Muscle of leg (tissue), 16 donors: Measurements from ENCODE around the gene FBL. TPM values are rescaled to one million over a fixed set of nuclear protein-coding genes. Genes with fewer than 3 reads are reported as not detected.
"Not testable (repeated sequence)": the region's sequence is repeated elsewhere in the genome, so short reads cannot be mapped to it uniquely, and the experiment has no call there.

ENCODE experiments used
- DNase-seq: peaks from one replicate; pipeline ENCODE4 v3.0.0; 2013
- H3K27ac ChIP-seq: one replicate; pipeline ENCODE4 v1.5.1; 2013; ENCODE audit warnings: mild to moderate bottlenecking, low read length, control low read depth
- H3K27me3 ChIP-seq: one replicate; pipeline ENCODE4 v1.6.1; 2013; ENCODE audit warnings: low read length; ENCODE audit not compliant: control insufficient read depth, insufficient read depth
- H3K36me3 ChIP-seq: one replicate; pipeline ENCODE4 v1.6.1; 2013; ENCODE audit warnings: low read length; ENCODE audit not compliant: control insufficient read depth, insufficient read depth
- H3K4me1 ChIP-seq: one replicate; pipeline ENCODE4 v1.6.1; 2013; ENCODE audit warnings: low read length; ENCODE audit not compliant: control insufficient read depth, insufficient read depth
- H3K4me3 ChIP-seq: one replicate; pipeline ENCODE4 v1.5.1; 2013; ENCODE audit warnings: low read length, control low read depth
- H3K9me3 ChIP-seq: replicated peaks from 2 replicates; pipeline ENCODE4 v1.6.1; 2013; ENCODE audit warnings: low read depth, low read length; ENCODE audit not compliant: control insufficient read depth
- WGBS: methylation state at CpG from one replicate; pipeline ENCODE4 v1.1.5; 2013; ENCODE audit warnings: missing lambda C conversion rate; ENCODE audit not compliant: insufficient coverage; 5-methylcytosine and 5-hydroxymethylcytosine counted together
- long read RNA-seq, 11 donors: transcript quantifications; one replicate each; lab custom pipeline, GENCODE V29; 2026
- polyA plus RNA-seq, 8 donors: library from polyadenylated mRNA; unstranded; fragments of 120-200 nt; gene quantifications; one replicate each; pipeline versions ENCODE4 v1.2.1 to v1.2.3, GENCODE V29; 2013; ENCODE audit warnings: inconsistent platforms in 1 of 8, low replicate concordance in 1 of 8; ENCODE audit not compliant: insufficient read length in 8 of 8, insufficient read depth in 1 of 8
- total RNA-seq: library from RNA; stranded (reverse); fragments of 120-200 nt; gene quantifications from one replicate; pipeline ENCODE4 v1.2.4, GENCODE V29; 2013

FBL gene
- total RNA-seq (159 TPM), polyA plus RNA-seq (100 to 1,000 TPM; 264 to 375 (median 297) TPM)
- long read RNA-seq, donor 1, transcript FBL-201 (9 exons, 1,160 nt) = major isoform, 24 of 29 reads
- long read RNA-seq, donor 1, partial matches to known transcripts = 0 of 29 reads
- long read RNA-seq, donor 1, other reads (novel, unspliced or antisense) = 5 of 29 reads
- long read RNA-seq, donor 2, transcript FBL-201 (9 exons, 1,160 nt) = major isoform, 7 of 7 reads
- long read RNA-seq, donor 2, partial matches to known transcripts = 0 of 7 reads
- long read RNA-seq, donor 2, other reads (novel, unspliced or antisense) = 0 of 7 reads
- long read RNA-seq, donor 3, transcript FBL-201 (9 exons, 1,160 nt) = major isoform, 56 of 73 reads
- long read RNA-seq, donor 3, partial matches to known transcripts = 11 of 73 reads
- long read RNA-seq, donor 3, other reads (novel, unspliced or antisense) = 6 of 73 reads
- long read RNA-seq, donor 4, transcript FBL-201 (9 exons, 1,160 nt) = major isoform, 25 of 34 reads
- long read RNA-seq, donor 4, partial matches to known transcripts = 0 of 34 reads
- long read RNA-seq, donor 4, other reads (novel, unspliced or antisense) = 8 of 34 reads
- long read RNA-seq, donor 5, transcript FBL-201 (9 exons, 1,160 nt) = major isoform, 111 of 181 reads
- long read RNA-seq, donor 5, partial matches to known transcripts = 47 of 181 reads
- long read RNA-seq, donor 5, other reads (novel, unspliced or antisense) = 20 of 181 reads
- long read RNA-seq, donor 6, transcript FBL-201 (9 exons, 1,160 nt) = major isoform, 65 of 111 reads
- long read RNA-seq, donor 6, partial matches to known transcripts = 28 of 111 reads
- long read RNA-seq, donor 6, other reads (novel, unspliced or antisense) = 13 of 111 reads
- long read RNA-seq, donor 7, transcript FBL-201 (9 exons, 1,160 nt) = major isoform, 58 of 107 reads
- long read RNA-seq, donor 7, partial matches to known transcripts = 39 of 107 reads
- long read RNA-seq, donor 7, other reads (novel, unspliced or antisense) = 9 of 107 reads
- long read RNA-seq, donor 8, transcript FBL-201 (9 exons, 1,160 nt) = major isoform, 27 of 43 reads
- long read RNA-seq, donor 8, partial matches to known transcripts = 16 of 43 reads
- long read RNA-seq, donor 8, other reads (novel, unspliced or antisense) = 0 of 43 reads
- long read RNA-seq, donor 9, transcript FBL-201 (9 exons, 1,160 nt) = major isoform, 26 of 57 reads
- long read RNA-seq, donor 9, partial matches to known transcripts = 31 of 57 reads
- long read RNA-seq, donor 9, other reads (novel, unspliced or antisense) = 0 of 57 reads
- long read RNA-seq, donor 10, transcript FBL-201 (9 exons, 1,160 nt) = major isoform, 53 of 117 reads
- long read RNA-seq, donor 10, partial matches to known transcripts = 50 of 117 reads
- long read RNA-seq, donor 10, other reads (novel, unspliced or antisense) = 11 of 117 reads
- long read RNA-seq, donor 11, transcript FBL-201 (9 exons, 1,160 nt) = major isoform, 39 of 48 reads
- long read RNA-seq, donor 11, partial matches to known transcripts = 6 of 48 reads
- long read RNA-seq, donor 11, other reads (novel, unspliced or antisense) = 0 of 48 reads

GRCh38 chr19:39845933-39846677 is at the start of gene FBL:
Gene FBL, minus strand, starts transcription at chr19:39846379. Its CDS starts 79 bp downstream, at chr19:39846300.
- under 1% methylated on average over 57 of the region's 57 CpGs for WGBS

GRCh38 chr19:39895096-39895495 is 48.9 kb upstream of the FBL start:
- H3K9me3 ChIP-seq, H3K4me1 ChIP-seq, DNase-seq, H3K27ac ChIP-seq, H3K27me3 ChIP-seq, H3K36me3 ChIP-seq, H3K4me3 ChIP-seq: not testable (repeated sequence)
- WGBS = no CpG with 5 or more reads among the region's 11 CpGs

More at GRCh38 chr19:39845933-39846677, at the start of gene FBL:
- peak; percentile 97 for DNase-seq
- Histone ChIP-seq H3K36me3 (no peaks in the 10 kb centered on the region), H3K27ac (peak within 1 kb of the TSS; percentile 77), H3K27me3 (no peaks in the 10 kb centered on the region), H3K4me1 (peaks cover 34% of the 10 kb centered on the region), H3K4me3 (peak within 1 kb of the TSS; percentile 92), H3K9me3 (no peaks in the 10 kb centered on the region)

GRCh38 chr19:39894236-39894606 is 48.0 kb upstream of the FBL start:
- no CpG with 5 or more reads among the region's 16 CpGs for WGBS
- H3K36me3 ChIP-seq, DNase-seq, H3K27ac ChIP-seq, H3K9me3 ChIP-seq, H3K4me3 ChIP-seq, H3K27me3 ChIP-seq, H3K4me1 ChIP-seq: not testable (repeated sequence)

GRCh38 chr19:39893366-39894235 is 47.4 kb upstream of the FBL start:
- not testable (repeated sequence) for H3K9me3 ChIP-seq, H3K27me3 ChIP-seq, H3K4me1 ChIP-seq, H3K4me3 ChIP-seq, H3K36me3 ChIP-seq
- 88% methylated on average over 4 of the region's 29 CpGs for WGBS
- DNase-seq = peak; percentile 17
- H3K27ac ChIP-seq = peak overlapping the region; percentile 5

GRCh38 chr19:39892506-39892902 is 46.3 kb upstream of the FBL start:
- not testable (repeated sequence) for DNase-seq, H3K27me3 ChIP-seq, H3K4me3 ChIP-seq, H3K9me3 ChIP-seq, H3K36me3 ChIP-seq, H3K27ac ChIP-seq, H3K4me1 ChIP-seq
- 62% methylated on average over 4 of the region's 5 CpGs for WGBS

GRCh38 chr19:39891660-39892505 is 45.7 kb upstream of the FBL start:
- H3K4me1 ChIP-seq, H3K36me3 ChIP-seq, H3K27me3 ChIP-seq, H3K9me3 ChIP-seq, H3K4me3 ChIP-seq, H3K27ac ChIP-seq: not testable (repeated sequence)
- WGBS = 35% methylated on average over 63 of the region's 64 CpGs
- peak; percentile 16 for DNase-seq

GRCh38 chr19:39890755-39891551 is 44.8 kb upstream of the FBL start:
- no peak overlapping the region for H3K27ac ChIP-seq
- whole genome bisulfite sequencing = 85% methylated on average over 13 of the region's 17 CpGs
- no peaks in the 10 kb centered on the region for H3K36me3 ChIP-seq
- no peaks in the 10 kb centered on the region for H3K9me3 ChIP-seq
- no peak for DNase-seq
- H3K4me1 ChIP-seq = peaks cover 9% of the 10 kb centered on the region
- H3K27me3 ChIP-seq = peaks cover 7% of the 10 kb centered on the region
- H3K4me3 ChIP-seq = no peak overlapping the region
